ENCODE measurements around the gene MRI1.

- TF ChIP-seq, protein P1, sequence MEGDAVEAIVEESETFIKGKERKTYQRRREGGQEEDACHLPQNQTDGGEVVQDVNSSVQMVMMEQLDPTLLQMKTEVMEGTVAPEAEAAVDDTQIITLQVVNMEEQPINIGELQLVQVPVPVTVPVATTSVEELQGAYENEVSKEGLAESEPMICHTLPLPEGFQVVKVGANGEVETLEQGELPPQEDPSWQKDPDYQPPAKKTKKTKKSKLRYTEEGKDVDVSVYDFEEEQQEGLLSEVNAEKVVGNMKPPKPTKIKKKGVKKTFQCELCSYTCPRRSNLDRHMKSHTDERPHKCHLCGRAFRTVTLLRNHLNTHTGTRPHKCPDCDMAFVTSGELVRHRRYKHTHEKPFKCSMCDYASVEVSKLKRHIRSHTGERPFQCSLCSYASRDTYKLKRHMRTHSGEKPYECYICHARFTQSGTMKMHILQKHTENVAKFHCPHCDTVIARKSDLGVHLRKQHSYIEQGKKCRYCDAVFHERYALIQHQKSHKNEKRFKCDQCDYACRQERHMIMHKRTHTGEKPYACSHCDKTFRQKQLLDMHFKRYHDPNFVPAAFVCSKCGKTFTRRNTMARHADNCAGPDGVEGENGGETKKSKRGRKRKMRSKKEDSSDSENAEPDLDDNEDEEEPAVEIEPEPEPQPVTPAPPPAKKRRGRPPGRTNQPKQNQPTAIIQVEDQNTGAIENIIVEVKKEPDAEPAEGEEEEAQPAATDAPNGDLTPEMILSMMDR (IDR thresholded peaks at IDR 0.05; ENCODE audit: borderline replicate concordance, extremely low read depth, low read length, poor library complexity, severe bottlenecking) = no peak
- TF ChIP-seq EZH2 (IDR thresholded peaks at IDR 0.05; ENCODE audit: borderline replicate concordance, low read depth, low read length, severe bottlenecking) = no peak
Measured at GRCh38 chr19:13781547-13781946, 17.2 kb downstream of the MRI1 start.

Measured in DND-41 (cell line).